GM23248 (cell line): ENCODE measurements around the gene EMC7.

ENCODE experiments used
- EZH2 ChIP-seq: fragments of 200-600 bp; sonication (generic); IDR thresholded peaks from 2 replicates; pipeline ENCODE4 v1.6.1; 2018; ENCODE audit warnings: antibody characterized with exemption, mild to moderate bottlenecking; ENCODE audit not compliant: insufficient read depth, poor library complexity, severe bottlenecking
- EZH2phosphoT487 ChIP-seq: fragments of 200-600 bp; sonication (generic); IDR thresholded peaks from 2 replicates; pipeline ENCODE4 v1.6.1; 2018; ENCODE audit warnings: antibody characterized with exemption, moderate library complexity, mild to moderate bottlenecking, low read depth; ENCODE audit not compliant: insufficient read depth

DNA sequence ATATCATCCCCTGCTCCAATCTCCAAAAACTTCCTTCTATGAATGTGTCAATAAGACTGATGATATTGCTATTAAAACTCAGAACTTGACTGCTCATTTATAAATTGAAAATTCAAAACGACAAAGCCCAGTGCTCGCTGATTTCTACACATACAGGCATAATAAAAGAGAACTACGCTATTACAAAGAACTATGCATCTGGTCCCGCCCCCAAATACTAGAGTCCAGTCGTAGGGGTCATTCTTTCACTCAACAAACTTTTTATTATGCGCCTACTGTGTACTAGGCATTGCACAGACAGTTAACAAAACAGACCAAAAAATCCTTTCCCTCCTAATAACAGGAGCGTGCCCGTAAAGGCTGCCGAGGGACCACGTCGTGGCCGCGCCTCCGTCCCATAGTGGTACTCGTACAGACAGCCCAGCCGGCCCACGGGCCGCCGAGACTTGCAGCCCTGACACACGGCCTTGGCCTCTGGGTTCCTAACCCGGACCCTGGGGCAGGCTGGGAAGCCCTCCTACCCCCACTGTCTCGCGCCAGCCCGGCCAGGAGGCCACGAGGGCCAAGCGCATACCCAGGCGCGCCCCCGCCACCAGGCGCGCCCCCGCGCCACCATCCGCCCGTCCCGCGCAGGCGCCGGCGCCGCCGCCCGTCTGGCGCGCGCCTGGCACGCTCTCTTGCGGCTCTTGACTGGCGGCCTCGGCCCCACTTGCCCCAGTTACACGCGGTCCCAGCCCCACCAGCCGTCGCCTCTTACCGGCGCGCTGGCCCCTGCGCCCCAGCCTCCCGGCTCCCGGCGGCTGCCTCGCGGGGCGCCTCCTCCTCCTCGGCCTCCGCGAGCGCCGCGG is 63.4 kb downstream of the EMC7 start:
- TF ChIP-seq EZH2phosphoT487 (no peak), EZH2 (no peak)
